ENCODE data around the gene RAC3. TPM values are rescaled to one million over a fixed set of nuclear protein-coding genes. Genes with fewer than 3 reads are reported as not detected.

RAC3 gene
- polyA plus RNA-seq, 1 donor (not counting 4 experiments of a cell fraction or from before 2014, with no cell fraction given), result 12.3 TPM

- dilution Hi-C loops (cut with MboI; ENCODE audit: extremely low pct_ligation_motif_present, low sequenced_read_pairs), result no loop called here
- peaks cover 8% of the 10 kb centered on the region for H4K20me1 ChIP-seq (ENCODE audit: control insufficient read depth, extremely low read depth, insufficient read depth, low read length)
- no peaks in the 10 kb centered on the region for H3K9me3 ChIP-seq (ENCODE audit: control insufficient read depth, low read depth, low read length)
- no peak overlapping the region for H3K27ac ChIP-seq (ENCODE audit: control insufficient read depth, insufficient read depth, low read length)
- no peaks in the 10 kb centered on the region for H3K9me1 ChIP-seq (ENCODE audit: control insufficient read depth, extremely low read depth, insufficient read depth, low read length)
- H3K27me3 ChIP-seq (ENCODE audit: control insufficient read depth, extremely low read depth, insufficient read depth, low read length), result no peaks in the 10 kb centered on the region
- H3K4me2 ChIP-seq (ENCODE audit: control insufficient read depth, extremely low read depth, insufficient read depth, low read depth, low read length), result no peak overlapping the region
- H3K4me1 ChIP-seq (ENCODE audit: control insufficient read depth, extremely low read depth, insufficient read depth, low read length), result no peaks in the 10 kb centered on the region
- no peak overlapping the region for H2AFZ ChIP-seq (ENCODE audit: control insufficient read depth, low read length)
- no peak overlapping the region for H3K4me3 ChIP-seq (ENCODE audit: control insufficient read depth in 2 of 3, extremely low read depth in 1 of 3, insufficient read depth in 2 of 3, low read depth in 1 of 3, low read length in 3 of 3)
- DNase-seq (ENCODE audit: low read depth, low spot score) (no peak), FAIRE-seq (no peak)
- TF ChIP-seq EZH2 (IDR thresholded peaks at IDR 0.05; ENCODE audit: low read length) (no peak), CTCF (optimal IDR thresholded peaks at IDR 0.05 in 1 of 3, IDR thresholded peaks at IDR 0.05 in 1 of 3, conservative IDR thresholded peaks at IDR 0.05 in 1 of 3; ENCODE audit: extremely low read depth in 1 of 3, insufficient read depth in 2 of 3, low read length in 3 of 3) (no peak)
- peaks cover 38 to 46% of the 10 kb centered on the region in 2 experiments for H3K36me3 ChIP-seq (ENCODE audit: control insufficient read depth in 2 of 2, extremely low read depth in 1 of 2, insufficient read depth in 2 of 2, low read length in 2 of 2)
- peaks cover 7% of the 10 kb centered on the region for H3K79me2 ChIP-seq (ENCODE audit: control insufficient read depth, insufficient read depth, low read length)
- no peak overlapping the region for H3K9ac ChIP-seq (ENCODE audit: control insufficient read depth, extremely low read depth, insufficient read depth, low read length)
Measured at GRCh38 chr17:82058855-82059249, 27.4 kb downstream of the RAC3 start.

GRCh38 chr17:82059272-82060000 lies 28.0 kb downstream of the RAC3 start:
- no peak for TF ChIP-seq EZH2 (IDR thresholded peaks at IDR 0.05; ENCODE audit: low read length)
- TF ChIP-seq CTCF (optimal IDR thresholded peaks at IDR 0.05 in 1 of 3, IDR thresholded peaks at IDR 0.05 in 1 of 3, conservative IDR thresholded peaks at IDR 0.05 in 1 of 3; ENCODE audit: extremely low read depth in 1 of 3, insufficient read depth in 2 of 3, low read length in 3 of 3), result no peak
- Histone ChIP-seq H3K79me2 (ENCODE audit: control insufficient read depth, insufficient read depth, low read length) (peaks cover 11% of the 10 kb centered on the region), H2AFZ (ENCODE audit: control insufficient read depth, low read length) (no peak overlapping the region), H4K20me1 (ENCODE audit: control insufficient read depth, extremely low read depth, insufficient read depth, low read length) (peaks cover 9% of the 10 kb centered on the region), H3K4me1 (ENCODE audit: control insufficient read depth, extremely low read depth, insufficient read depth, low read length) (peaks cover 5% of the 10 kb centered on the region), H3K9me3 (ENCODE audit: control insufficient read depth, low read depth, low read length) (no peaks in the 10 kb centered on the region), H3K9me1 (ENCODE audit: control insufficient read depth, extremely low read depth, insufficient read depth, low read length) (no peaks in the 10 kb centered on the region), H3K27me3 (ENCODE audit: control insufficient read depth, extremely low read depth, insufficient read depth, low read length) (no peaks in the 10 kb centered on the region), H3K4me2 (ENCODE audit: control insufficient read depth, extremely low read depth, insufficient read depth, low read depth, low read length) (no peak overlapping the region), H3K9ac (ENCODE audit: control insufficient read depth, extremely low read depth, insufficient read depth, low read length) (no peak overlapping the region), H3K4me3 (ENCODE audit: control insufficient read depth in 2 of 3, extremely low read depth in 1 of 3, insufficient read depth in 2 of 3, low read depth in 1 of 3, low read length in 3 of 3) (no peak overlapping the region), H3K27ac (ENCODE audit: control insufficient read depth, insufficient read depth, low read length) (no peak overlapping the region), H3K36me3 (ENCODE audit: control insufficient read depth in 2 of 2, extremely low read depth in 1 of 2, insufficient read depth in 2 of 2, low read length in 2 of 2) (peaks cover 41 to 44% of the 10 kb centered on the region in 2 experiments)
- dilution Hi-C loops (cut with MboI; ENCODE audit: extremely low pct_ligation_motif_present, low sequenced_read_pairs), result no loop called here
- FAIRE-seq (no peak), DNase-seq (ENCODE audit: low read depth, low spot score) (no peak)
